ENCODE data around the gene EML4.
"Not testable (repeated sequence)": the region's sequence is repeated elsewhere in the genome, so short reads cannot be mapped to it uniquely, and the experiment has no call there.

Gene EML4

DNA sequence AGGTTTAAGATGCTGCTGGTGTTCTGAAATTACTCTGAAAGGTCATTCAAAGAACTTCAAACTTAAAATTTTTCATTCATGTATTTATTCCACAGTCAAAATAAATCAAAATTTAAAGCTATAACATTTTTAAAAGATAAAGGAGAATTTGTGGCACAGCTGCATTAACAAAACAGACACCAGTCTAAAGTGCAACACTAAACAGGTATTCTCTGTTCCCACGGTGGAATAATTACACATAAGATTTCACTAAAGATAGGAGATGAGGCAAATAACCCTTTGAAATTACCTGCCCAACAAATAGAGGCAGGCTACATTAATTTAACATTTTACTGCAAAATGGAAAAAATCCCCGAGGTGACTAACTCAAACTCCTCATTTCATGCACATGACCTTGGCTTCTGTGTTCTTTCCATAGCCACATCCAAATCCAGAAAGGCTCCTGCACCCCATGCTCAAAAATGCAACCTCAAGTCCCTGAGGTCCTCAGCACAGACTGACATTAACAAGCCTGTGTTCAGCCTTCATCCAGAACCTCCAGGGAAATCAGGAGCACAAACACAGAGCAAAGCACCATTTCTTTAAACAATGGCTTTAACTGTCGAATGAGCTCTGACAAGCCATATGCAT is 181.4 kb downstream of the EML4 start:
- DNase-seq (ENCODE audit: low read depth, low spot score): no peak

DNA sequence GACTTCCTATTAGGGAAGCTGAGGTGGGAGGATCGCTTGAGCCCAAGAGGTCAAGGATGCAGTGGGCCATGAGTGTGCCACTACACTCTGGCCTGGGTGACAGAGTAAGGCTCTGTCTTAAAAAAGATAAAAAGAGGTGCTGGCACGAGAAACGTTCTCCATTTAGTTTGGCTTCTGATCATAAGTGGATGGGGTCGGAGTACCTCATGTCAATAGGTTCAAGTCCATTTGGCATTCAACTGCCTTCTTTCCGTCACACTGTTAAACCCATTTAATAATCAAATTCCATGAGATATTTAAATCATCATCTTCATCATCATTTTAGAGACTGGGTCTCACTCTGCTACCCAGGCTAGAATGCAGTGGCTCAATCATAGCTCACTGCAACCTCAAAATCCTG is 182.7 kb downstream of the EML4 start:
- DNase-seq (ENCODE audit: low read depth, low spot score): no peak

GRCh38 chr2:42353792-42354429 is 184.8 kb downstream of the EML4 start:
- DNase-seq (ENCODE audit: low read depth, low spot score): no peak

- no peak for DNase-seq (ENCODE audit: low read depth, low spot score)
Measured at GRCh38 chr2:42359304-42359964, 190.3 kb downstream of the EML4 start.

- DNase-seq (ENCODE audit: low read depth, low spot score): peak; percentile 42
Measured at GRCh38 chr2:42359965-42360483, 190.9 kb downstream of the EML4 start.

DNA sequence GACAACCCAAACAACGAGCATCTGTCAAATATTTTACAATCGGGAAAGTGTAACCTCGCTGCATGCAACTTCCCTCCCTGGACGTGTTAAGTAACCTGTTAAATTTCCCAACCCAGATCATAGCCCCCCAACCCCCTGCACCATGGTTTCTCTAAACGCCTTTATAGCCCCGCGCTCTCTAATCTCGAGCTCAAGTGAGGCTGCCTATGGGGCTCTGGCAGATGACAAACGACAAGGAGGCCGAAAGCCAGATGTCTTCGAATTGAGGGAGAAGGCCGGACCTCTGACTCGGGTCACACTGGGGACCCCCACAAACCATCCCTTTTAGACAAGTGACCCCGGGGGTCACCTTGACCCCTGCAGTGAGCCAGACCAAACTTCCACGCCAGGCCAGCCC is 191.3 kb downstream of the EML4 start:
- DNase-seq (ENCODE audit: low read depth, low spot score): no peak

GRCh38 chr2:42360890-42361727 is 192.0 kb downstream of the EML4 start, which contains the start of gene COX7A2L:
COX7A2L (minus strand) TSS chr2:42361217; CDS start chr2:42361161, 56 bp downstream.
- DNase-seq (ENCODE audit: low read depth, low spot score): peak; percentile 95

GRCh38 chr2:42361728-42362283 is 192.7 kb downstream of the EML4 start:
- no peak for DNase-seq (ENCODE audit: low read depth, low spot score)

- no peak for DNase-seq (ENCODE audit: low read depth, low spot score)
Measured at GRCh38 chr2:42363413-42363812, 194.3 kb downstream of the EML4 start.

- no peak for DNase-seq (ENCODE audit: low read depth, low spot score)
Measured at GRCh38 chr2:42364658-42365057, 195.5 kb downstream of the EML4 start.

DNA sequence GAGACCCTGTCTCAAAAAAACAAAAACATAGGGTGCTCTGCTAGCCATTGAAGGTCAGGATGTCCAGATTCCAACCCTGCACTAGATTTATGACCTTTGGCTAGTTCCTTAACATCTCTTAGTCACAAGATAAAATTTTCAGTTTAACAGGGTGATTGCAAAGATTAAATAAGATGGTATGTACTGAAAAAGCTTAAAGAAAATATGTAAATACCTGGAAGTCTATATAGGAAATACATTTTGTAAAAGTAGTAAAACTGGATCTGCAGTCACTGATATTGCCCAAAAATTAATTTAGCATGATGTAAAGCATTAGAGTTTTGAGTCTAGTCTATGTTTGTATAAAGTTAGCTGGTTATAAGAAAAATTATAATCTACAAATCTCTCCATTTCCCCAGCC is 197.3 kb downstream of the EML4 start:
- DNase-seq (ENCODE audit: low read depth, low spot score): no peak

- no peak for DNase-seq (ENCODE audit: low read depth, low spot score)
Measured at GRCh38 chr2:42367835-42368234, 198.7 kb downstream of the EML4 start.

DNA sequence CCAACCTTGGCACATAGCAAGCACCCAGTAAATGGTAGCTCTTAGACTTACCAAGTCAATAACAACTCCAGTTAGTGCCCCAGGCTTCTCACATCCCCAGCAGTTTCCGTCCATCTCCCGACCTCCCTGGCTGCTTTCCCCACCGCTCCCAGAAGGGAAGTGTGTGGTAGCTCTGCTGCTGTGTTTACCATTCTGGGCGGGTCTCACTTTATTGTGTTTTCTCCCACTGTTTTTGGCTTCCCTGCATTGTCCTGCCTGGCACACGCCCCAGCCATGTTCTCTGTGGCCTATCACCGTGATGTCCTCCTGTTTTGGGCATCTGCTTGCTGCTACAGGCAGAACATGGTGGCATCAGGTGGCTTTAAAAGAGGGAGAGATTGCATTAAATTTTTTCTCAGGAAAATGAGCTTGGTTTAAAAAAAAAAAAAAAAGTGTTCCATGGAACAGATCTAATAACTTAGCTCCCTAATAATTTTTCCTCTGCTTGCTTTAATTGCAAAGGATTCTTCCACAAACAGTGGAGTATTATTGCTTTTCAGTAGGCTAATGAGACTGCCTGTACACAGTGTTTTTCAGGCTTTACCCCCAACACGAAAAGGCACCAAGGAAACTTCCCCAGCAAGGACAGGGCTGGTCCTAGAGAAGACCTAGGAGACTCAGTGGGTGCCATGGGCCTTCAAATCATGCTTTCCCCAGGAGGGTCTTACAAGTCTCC is 199.8 kb downstream of the EML4 start:
- DNase-seq (ENCODE audit: low read depth, low spot score): peak; percentile 78

- DNase-seq (ENCODE audit: low read depth, low spot score): peak; percentile 86
Measured at GRCh38 chr2:42369532-42370229, 200.5 kb downstream of the EML4 start.

GRCh38 chr2:42371611-42372473 is 202.7 kb downstream of the EML4 start:
- peak; percentile 22 for DNase-seq (ENCODE audit: low read depth, low spot score)

- no peak for DNase-seq (ENCODE audit: low read depth, low spot score)
Measured at GRCh38 chr2:42372474-42373200, 203.5 kb downstream of the EML4 start.

DNA sequence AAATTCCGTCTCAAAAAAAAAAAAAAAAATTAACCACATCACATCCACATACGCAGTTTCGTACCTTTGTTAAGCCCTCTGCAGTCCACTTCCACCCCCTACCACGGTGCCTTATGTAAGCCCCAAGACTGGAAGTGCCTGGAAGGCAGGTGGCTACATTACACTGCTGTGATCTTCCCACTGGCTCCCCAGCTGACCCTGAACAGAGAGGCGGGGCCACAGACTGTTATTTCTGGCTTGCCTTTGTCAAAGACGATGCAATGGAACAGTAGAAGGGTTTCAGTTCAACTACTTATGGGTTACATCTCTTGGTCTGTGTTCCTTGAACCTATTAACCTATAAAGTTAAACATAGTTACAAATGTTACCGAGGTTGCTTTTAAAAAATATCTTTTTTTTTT is 207.6 kb downstream of the EML4 start:
- DNase-seq (ENCODE audit: low read depth, low spot score): no peak

GRCh38 chr2:42378415-42378814 is 209.3 kb downstream of the EML4 start:
- DNase-seq (ENCODE audit: low read depth, low spot score): no peak

DNA sequence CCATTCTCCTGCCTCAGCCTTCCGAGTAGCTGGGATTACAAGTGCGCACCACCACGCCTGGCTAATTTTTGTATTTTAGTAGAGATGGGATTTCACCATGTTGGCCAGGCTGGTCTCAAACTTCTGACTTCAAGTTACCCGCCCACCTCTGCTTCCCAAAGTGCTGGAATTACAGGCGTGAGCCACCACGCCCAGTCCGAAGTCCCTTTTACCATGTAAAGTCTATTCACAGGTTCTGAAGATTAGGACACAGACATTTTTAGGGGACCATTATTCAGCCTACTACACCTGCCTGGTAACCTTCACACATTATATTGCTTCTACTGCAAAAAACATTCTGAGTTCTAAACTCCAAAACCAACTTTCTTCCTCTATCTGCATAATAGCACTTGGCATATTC is 210.9 kb downstream of the EML4 start:
- not testable (repeated sequence) for DNase-seq (ENCODE audit: low read depth, low spot score)
